Hepatocyte (in vitro differentiated cells): ENCODE data around the gene C1orf52. TPM values are rescaled to one million over a fixed set of nuclear protein-coding genes. Genes with fewer than 3 reads are reported as not detected.

Experiments
- DNase-seq: peaks from one replicate; pipeline ENCODE4 v3.0.0-alpha.2; 2016; ENCODE audit warnings: low spot score
- H2AFZ ChIP-seq: fragments of 200-600 bp; sonication (generic); 2 replicates; pipeline ENCODE4 v1.6.0; 2016; ENCODE audit warnings: antibody characterized with exemption, mild to moderate bottlenecking
- H3K27ac ChIP-seq: fragments of 200-600 bp; sonication (generic); 2 replicates; pipeline ENCODE4 v1.5.1; 2016; ENCODE audit warnings: mild to moderate bottlenecking
- H3K27me3 ChIP-seq: fragments of 200-600 bp; sonication (generic); 2 replicates; pipeline ENCODE4 v1.6.1; 2016
- H3K36me3 ChIP-seq: fragments of 200-600 bp; sonication (generic); replicated peaks from 2 replicates; pipeline ENCODE4 v1.5.1; 2016; ENCODE audit warnings: low read depth; ENCODE audit not compliant: insufficient read depth
- H3K4me1 ChIP-seq: fragments of 200-600 bp; sonication (generic); 2 replicates; pipeline ENCODE4 v1.5.1; 2016; ENCODE audit warnings: mild to moderate bottlenecking, moderate library complexity; ENCODE audit not compliant: insufficient read depth
- H3K4me2 ChIP-seq: fragments of 200-600 bp; sonication (generic); 2 replicates; pipeline ENCODE4 v1.6.0; 2016
- H3K4me3 ChIP-seq: fragments of 200-600 bp; sonication (generic); 2 replicates; pipeline ENCODE4 v1.5.1; 2016; ENCODE audit warnings: mild to moderate bottlenecking
- H3K79me2 ChIP-seq: fragments of 200-600 bp; sonication (generic); 2 replicates; pipeline ENCODE4 v1.6.0; 2017; ENCODE audit warnings: mild to moderate bottlenecking
- H3K9me2 ChIP-seq: fragments of 200-600 bp; sonication (generic); replicated peaks from 2 replicates; pipeline ENCODE4 v1.6.0; 2017; ENCODE audit warnings: mild to moderate bottlenecking; ENCODE audit not compliant: insufficient read depth
- H3K9me3 ChIP-seq: fragments of 200-600 bp; sonication (generic); 2 replicates; pipeline ENCODE4 v1.5.1; 2016; ENCODE audit warnings: low read depth, mild to moderate bottlenecking
- H4K20me1 ChIP-seq: fragments of 200-600 bp; sonication (generic); 2 replicates; pipeline ENCODE4 v1.6.0; 2016; ENCODE audit warnings: mild to moderate bottlenecking; ENCODE audit not compliant: insufficient read depth, poor library complexity, severe bottlenecking
- CTCF ChIP-seq: fragments of 200-600 bp; sonication (generic); IDR thresholded peaks from 2 replicates; pipeline ENCODE4 v1.5.1; 2016; ENCODE audit warnings: antibody characterized with exemption, mild to moderate bottlenecking; ENCODE audit not compliant: poor library complexity
- EZH2 ChIP-seq: fragments of 200-600 bp; sonication (generic); IDR thresholded peaks from 2 replicates; pipeline ENCODE4 v1.6.1; 2016; ENCODE audit warnings: antibody characterized with exemption, mild to moderate bottlenecking, borderline replicate concordance
- EZH2phosphoT487 ChIP-seq: fragments of 200-600 bp; sonication (generic); IDR thresholded peaks from one replicate; pipeline ENCODE4 v1.6.1; 2018; ENCODE audit warnings: antibody characterized with exemption, mild to moderate bottlenecking, low read depth, moderate library complexity; ENCODE audit not compliant: unreplicated experiment, severe bottlenecking
- WGBS: methylation state at CpG from one replicate; pipeline ENCODE4 v1.1.6; 2016; ENCODE audit warnings: low lambda C conversion rate; ENCODE audit errors: missing lambda C conversion rate; 5-methylcytosine and 5-hydroxymethylcytosine counted together
- polyA plus RNA-seq: library from polyadenylated mRNA; unstranded; fragments of >200 nt; fragmentation: Nextera tagmentation; extraction: Ambion mirVana; gene quantifications from 2 replicates; pipeline ENCODE4 v1.2.1, GENCODE V29; 2016
- total RNA-seq: library from RNA; depleted of rRNA; stranded (reverse); fragments of >200 nt; gene quantifications from 2 replicates; pipeline ENCODE4 v1.2.3, GENCODE V29; 2014

Gene C1orf52
- total and polyA plus RNA-seq, 2 experiments from 2014 or later = 30.1 to 41.2 TPM

- Histone ChIP-seq H3K27ac (peak overlapping the region; percentile 3), H3K9me2 (no peaks in the 10 kb centered on the region), H2AFZ (peak overlapping the region; percentile 22), H3K79me2 (no peaks in the 10 kb centered on the region), H3K4me2 (no peak overlapping the region), H3K27me3 (no peaks in the 10 kb centered on the region), H3K4me3 (no peak overlapping the region), H3K4me1 (peaks cover 28% of the 10 kb centered on the region), H3K9me3 (no peaks in the 10 kb centered on the region), H4K20me1 (no peaks in the 10 kb centered on the region), H3K36me3 (no peaks in the 10 kb centered on the region)
- WGBS = 34% methylated on average over 1 of the region's 1 CpG
- no peak for DNase-seq
- TF ChIP-seq EZH2 (no peak), CTCF (no peak), EZH2phosphoT487 (no peak)
Observed at GRCh38 chr1:85240643-85241042, 18.8 kb downstream of the C1orf52 start.

- Histone ChIP-seq H2AFZ (peak overlapping the region; percentile 22), H3K4me2 (no peak overlapping the region), H3K4me1 (peaks cover 24% of the 10 kb centered on the region), H4K20me1 (no peaks in the 10 kb centered on the region), H3K27ac (peak overlapping the region; percentile 3), H3K9me2 (no peaks in the 10 kb centered on the region), H3K79me2 (no peaks in the 10 kb centered on the region), H3K9me3 (no peaks in the 10 kb centered on the region), H3K4me3 (no peak overlapping the region), H3K36me3 (no peaks in the 10 kb centered on the region), H3K27me3 (no peaks in the 10 kb centered on the region)
- DNase-seq = no peak
- 0% methylated on average over 1 of the region's 1 CpG for WGBS
- no peak for TF ChIP-seq EZH2phosphoT487
- peak; percentile 12 for TF ChIP-seq CTCF
- no peak for TF ChIP-seq EZH2
Observed at GRCh38 chr1:85240174-85240601, 19.3 kb downstream of the C1orf52 start.

GRCh38 chr1:85237613-85238012 is 21.8 kb downstream of the C1orf52 start:
- DNase-seq = no peak
- WGBS = 97% methylated on average over 1 of the region's 1 CpG
- Histone ChIP-seq H3K9me3 (no peaks in the 10 kb centered on the region), H3K9me2 (no peaks in the 10 kb centered on the region), H3K27ac (no peak overlapping the region), H3K79me2 (no peaks in the 10 kb centered on the region), H3K4me1 (peaks cover 5% of the 10 kb centered on the region), H4K20me1 (no peaks in the 10 kb centered on the region), H2AFZ (no peak overlapping the region), H3K36me3 (no peaks in the 10 kb centered on the region), H3K4me3 (no peak overlapping the region), H3K27me3 (no peaks in the 10 kb centered on the region), H3K4me2 (no peak overlapping the region)
- no peak for TF ChIP-seq EZH2phosphoT487
- TF ChIP-seq EZH2 = no peak
- TF ChIP-seq CTCF = no peak
